ENCODE measurements around the gene PTCH2.
"Not testable (repeated sequence)": the region's sequence is repeated elsewhere in the genome, so short reads cannot be mapped to it uniquely, and the experiment has no call there.

Gene PTCH2

DNA sequence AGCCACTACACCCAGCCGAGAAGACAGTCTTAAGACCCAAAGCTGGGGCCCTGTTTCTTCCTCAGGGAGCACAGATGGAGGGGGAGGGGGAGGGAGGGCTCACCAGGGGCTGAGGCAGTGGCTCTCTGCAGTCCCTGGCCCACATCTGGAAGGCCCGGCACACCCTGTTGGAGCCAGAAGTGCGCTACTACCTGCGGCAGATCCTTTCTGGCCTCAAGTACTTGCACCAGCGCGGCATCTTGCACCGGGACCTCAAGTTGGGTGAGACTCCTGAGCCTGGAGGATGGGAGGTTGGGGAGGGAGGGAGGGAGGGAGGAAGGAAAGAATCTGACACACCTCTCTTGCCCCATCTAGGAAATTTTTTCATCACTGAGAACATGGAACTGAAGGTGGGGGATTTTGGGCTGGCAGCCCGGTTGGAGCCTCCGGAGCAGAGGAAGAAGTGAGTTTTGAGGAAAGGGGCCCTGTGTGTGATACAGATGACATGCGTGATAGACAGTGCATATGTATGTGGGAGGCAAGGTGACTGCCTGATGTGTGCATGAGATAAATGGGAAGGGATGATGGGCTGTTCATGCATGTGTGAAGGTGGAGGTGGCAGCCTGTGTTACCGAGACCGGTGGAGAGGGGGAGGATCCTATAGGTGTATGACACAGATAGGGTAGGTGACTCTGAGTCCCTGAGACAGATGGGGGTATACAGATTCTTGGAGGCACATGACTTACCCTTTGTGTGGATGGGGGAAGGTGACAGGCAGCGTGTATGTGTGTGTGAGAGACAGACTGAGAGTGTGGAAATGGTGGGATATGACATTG lies 41.4 kb downstream of the PTCH2 start:
- DNase-seq (ENCODE audit: low spot score) = no peak

DNA sequence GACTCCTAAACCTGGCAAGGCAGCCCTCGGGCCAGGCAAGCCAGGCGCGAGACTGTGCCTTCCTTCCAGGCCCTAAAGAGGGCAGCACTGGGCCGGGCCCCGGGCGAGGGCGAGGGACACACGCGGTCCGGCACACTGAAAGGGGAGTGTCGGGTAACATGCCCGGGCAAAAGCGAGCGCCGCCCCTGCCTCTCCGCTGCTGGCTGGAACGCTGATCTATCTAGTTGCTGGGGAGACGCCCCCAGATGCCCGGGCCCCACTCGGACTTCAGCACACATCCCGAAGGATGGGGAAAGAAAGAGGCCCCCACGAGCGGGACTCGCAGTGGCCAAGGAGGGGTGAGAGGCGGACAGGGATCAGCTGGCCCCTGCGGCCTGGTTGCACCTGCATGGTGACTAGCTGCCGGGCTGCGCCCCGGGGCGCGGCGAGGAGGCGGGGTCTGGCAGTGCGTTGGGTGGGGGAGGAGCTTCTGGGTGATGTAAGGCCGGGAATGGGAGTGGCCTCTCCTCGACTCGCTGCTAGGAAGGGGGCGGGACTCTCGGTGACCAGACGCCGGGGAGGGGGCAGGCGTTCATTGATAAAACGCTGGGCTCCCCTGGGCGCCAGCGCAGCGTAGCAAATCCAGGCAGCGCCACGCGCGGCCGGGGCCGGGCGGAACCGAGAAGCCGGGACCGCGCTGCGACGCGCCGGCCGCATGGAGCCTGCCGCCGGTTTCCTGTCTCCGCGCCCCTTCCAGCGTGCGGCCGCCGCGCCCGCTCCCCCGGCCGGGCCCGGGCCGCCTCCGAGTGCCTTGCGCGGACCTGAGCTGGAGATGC lies 43.1 kb downstream of the PTCH2 start, which contains the start of gene PLK3:
PLK3 (plus strand) TSS at position 608 of the 815 bp plus-strand sequence; CDS start at position 695, 87 bp downstream.
- DNase-seq (ENCODE audit: low spot score) = peak; percentile 99

DNA sequence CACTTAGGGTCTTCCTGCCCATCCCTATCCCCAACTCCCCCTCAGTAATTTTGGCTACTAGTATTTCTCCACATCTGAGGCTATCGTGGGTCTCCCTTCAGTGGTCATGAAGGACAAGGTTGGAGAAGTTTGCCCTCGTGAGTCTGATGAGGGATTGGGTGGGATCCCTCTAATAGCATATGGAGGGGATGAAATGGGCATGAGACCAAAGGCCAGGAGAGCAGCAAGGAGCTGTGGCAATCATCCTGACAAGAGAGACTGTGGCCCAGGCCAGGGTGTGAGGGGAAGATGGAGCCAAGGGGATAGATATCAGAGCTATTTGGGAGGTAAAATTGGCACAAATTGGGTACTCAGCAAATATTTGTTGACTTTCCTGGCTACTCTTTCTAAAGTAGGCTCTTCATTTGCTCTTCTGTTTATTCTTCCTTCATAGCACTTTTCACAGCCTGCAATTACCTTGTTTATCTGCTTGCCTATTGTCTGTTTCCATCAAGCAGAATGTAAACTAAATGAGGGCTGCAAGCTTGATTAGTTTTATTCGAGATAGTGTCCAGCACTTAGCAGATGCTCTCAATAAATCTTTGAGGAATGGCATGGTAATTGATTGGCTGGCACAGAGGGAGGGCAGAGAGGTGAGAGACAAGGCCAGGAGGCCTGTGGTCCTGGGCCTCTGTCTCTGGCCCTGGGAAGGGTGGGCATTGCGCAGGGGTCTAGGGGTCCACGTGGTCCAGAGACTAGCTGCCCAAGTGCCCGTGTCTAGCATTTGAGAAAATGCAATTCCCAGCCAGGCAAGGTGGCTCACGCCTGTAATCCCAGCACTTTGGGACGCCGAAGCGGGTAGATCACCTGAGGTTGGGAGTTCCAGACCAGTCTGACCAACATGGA lies 44.3 kb downstream of the PTCH2 start:
- DNase-seq (ENCODE audit: low spot score) = no peak

GRCh38 chr1:44797886-44798285 lies 45.2 kb downstream of the PTCH2 start:
- DNase-seq (ENCODE audit: low spot score) = not testable (repeated sequence)

GRCh38 chr1:44792736-44793502 lies 50.1 kb downstream of the PTCH2 start:
- DNase-seq (ENCODE audit: low spot score) = no peak

GRCh38 chr1:44790968-44791801 lies 51.9 kb downstream of the PTCH2 start:
- no peak for DNase-seq (ENCODE audit: low spot score)

DNA sequence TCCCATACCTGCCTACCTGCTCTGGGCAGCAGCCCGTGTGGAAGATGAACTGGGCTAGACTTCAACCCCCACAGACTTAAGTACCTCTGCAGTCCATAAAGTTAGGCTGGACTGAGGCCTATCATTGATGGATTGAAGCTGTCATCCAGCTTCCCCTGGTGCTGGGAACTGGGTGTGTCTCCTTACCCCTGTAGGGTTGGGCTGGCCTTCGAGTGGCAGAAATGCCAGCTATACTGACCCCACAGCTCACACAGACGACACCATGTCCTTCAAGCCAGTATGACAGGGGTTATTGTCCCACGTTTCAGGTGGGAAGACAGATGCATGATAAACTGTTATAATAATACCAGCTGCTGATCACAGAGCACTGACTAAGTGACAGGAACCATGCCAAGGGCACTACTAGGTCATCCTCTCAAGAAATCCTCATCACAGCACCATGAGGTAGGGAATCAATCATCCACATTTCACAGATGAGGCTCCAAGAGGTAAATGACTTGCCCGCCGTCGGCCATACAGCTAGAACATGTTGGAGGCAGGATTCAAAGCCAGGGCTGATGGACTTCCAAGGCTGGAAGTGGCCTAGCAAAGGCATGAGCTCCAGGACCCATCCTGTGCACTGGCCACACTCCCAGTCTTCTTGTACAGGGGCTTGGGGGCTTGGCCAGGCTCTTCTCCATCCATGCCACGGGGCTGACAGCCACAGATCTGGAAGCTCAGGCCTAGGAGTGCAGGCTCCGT lies 54.8 kb downstream of the PTCH2 start, which contains the start of gene BEST4:
BEST4 (minus strand) TSS at position 51 of the 741 bp plus-strand sequence. CDS start 465 bp downstream, outside the sequence.
- DNase-seq (ENCODE audit: low spot score) = no peak

GRCh38 chr1:44787506-44787905 lies 55.5 kb downstream of the PTCH2 start:
- no peak for DNase-seq (ENCODE audit: low spot score)

- DNase-seq (ENCODE audit: low spot score) = no peak
Observed at GRCh38 chr1:44786841-44787426, 56.1 kb downstream of the PTCH2 start.

DNA sequence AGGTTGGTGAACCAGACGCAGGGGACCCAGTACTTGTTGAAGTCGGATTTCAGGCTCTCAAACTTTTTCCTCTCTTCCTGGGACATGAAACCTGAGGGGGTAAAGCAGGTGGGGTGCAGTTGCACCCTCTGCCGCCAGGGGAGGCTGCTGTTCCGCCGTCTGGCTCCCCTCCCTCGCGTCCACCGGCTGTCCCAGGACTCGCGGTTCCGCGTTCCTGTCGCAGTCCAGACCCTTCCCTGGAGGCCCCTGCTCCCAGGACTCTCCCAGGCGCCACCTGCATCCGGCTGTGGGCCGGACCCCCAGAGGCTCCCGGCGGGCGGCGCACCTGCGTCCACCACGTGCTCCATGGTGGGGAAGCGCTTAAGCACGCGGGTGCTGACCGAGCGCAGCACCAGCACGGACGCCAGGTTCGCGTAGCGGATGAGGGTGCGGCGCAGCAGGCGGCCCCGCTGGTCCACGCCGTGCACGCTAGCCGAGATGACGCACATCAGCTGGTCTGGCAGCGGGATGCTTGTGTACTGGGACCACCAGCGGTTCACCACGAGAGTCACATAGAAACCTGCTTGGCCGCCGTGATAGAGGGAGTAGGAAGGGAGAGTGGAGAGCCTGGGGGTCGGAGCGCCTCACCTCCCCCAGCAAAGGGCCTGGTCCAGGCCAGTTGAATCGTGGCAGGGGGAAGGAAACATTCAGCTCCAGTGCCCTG lies 56.8 kb downstream of the PTCH2 start:
- no peak for DNase-seq (ENCODE audit: low spot score)

GRCh38 chr1:44785501-44786137 lies 57.4 kb downstream of the PTCH2 start:
- no peak for DNase-seq (ENCODE audit: low spot score)

DNA sequence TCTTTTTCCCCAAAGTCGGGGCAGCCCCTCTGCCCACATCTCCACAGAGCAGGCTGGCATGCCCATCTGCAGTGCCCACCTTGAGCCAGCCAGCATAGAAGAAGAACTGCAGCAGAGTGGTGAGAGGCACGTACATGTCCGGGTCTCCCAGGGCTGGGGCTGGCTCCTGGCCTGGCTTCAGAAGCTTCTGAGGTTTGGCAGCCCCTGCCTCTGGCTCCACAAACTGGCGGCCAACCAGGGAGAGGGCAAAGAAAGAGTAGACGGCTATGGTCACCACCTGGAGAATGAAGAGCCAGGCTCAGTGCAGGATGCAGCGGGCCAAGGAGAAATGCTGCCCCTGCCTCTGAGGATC lies 58.0 kb downstream of the PTCH2 start:
- no peak for DNase-seq (ENCODE audit: low spot score)

GRCh38 chr1:44784094-44785028 lies 58.7 kb downstream of the PTCH2 start:
- DNase-seq (ENCODE audit: low spot score) = no peak

- no peak for DNase-seq (ENCODE audit: low spot score)
Observed at GRCh38 chr1:44783697-44784093, 59.4 kb downstream of the PTCH2 start.

DNA sequence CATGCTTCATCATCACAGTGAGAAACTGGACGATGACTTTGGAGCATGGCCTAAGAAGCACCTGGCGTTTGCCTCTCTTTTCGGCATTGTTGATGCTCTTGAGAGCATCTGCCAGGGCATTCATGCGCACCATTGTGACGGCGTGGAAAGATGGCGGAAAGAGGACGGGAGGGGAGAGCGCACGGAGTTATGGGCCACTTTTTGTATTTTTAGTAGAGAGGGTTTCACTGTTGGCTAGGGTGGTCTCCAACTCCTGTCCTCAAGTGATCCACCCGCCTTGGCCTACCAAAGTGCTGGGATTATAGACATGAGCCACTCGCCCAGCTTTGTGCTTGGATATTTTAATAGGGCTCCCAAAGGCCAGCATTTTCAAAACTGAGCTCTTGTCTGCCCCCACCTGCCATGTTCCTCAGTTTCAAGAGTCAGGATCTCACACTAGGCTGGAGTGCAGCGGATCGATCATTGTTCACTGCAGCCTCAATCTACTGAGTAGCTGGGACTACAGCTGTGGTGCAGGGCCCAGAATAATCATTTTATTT lies 62.4 kb downstream of the PTCH2 start:
- DNase-seq (ENCODE audit: low spot score) = no peak

DNA sequence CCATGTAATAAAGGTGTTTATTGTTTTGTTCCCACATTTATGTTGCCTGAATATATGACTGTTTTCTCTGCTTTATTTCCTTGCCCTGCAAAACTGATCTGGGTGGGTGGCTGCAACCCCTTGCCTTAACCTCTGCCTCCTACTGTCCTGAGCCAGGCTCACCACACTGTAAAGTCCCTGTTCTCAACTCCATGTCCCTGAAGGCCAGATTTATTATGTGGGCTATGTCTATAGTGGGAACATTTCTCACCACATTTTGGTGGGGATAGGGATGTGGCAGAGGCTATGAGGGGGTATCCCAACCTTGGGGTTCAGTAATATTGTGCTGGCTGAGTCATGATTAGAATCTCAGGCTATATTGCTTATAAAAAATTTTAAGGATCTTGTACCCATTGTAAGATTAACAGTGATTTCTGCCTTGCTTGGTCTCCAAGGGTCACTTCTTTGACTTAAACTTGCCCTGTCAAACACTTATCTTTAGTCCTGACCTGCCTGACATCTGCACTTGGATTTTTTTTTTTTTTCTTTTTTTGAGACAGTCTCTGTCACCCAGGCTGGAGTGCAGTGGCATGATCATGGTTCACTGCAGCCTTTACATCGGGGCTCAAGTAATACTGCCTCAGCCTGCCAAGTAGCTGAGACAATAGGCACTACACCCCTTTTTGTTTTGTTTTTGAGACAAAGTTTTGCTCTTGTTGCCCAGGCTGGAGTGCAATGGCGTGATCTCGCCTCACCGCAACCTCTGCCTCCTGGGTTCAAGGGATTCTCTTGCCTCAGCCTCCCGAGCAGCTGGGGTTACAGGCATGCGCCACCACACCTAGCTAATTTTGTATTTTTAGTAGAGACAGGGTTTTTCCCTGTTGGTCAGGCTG lies 64.1 kb downstream of the PTCH2 start:
- DNase-seq (ENCODE audit: low spot score) = no peak

Data from Ammon's horn (tissue), 1 donor.